ENCODE measurements around the gene TEDC2. TPM values are rescaled to one million over a fixed set of nuclear protein-coding genes. Genes with fewer than 3 reads are reported as not detected.

Gene TEDC2
- total and polyA plus RNA-seq, 2 of the 8 experiments (the other 6 are each of a cell fraction or from before 2014, with no cell fraction given): 54.6 to 55.6 TPM

- Histone ChIP-seq H4K8ac (ENCODE audit: extremely low read depth, insufficient read depth, low read length) (no peak overlapping the region), H2BK20ac (ENCODE audit: low read length) (no peak overlapping the region), H2AFZ (ENCODE audit: low read length) (no peak overlapping the region), H3K4me1 (replicated peaks in 1 of 4; ENCODE audit: control insufficient read depth in 3 of 4, insufficient read depth in 4 of 4, low read length in 3 of 4) (peaks cover 0 to 16% (median 9%) of the 10 kb centered on the region in 4 experiments; a peak in 6 of 7 replicates), H2AK5ac (ENCODE audit: low read depth, low read length) (no peak overlapping the region), H3K27me3 (replicated peaks in 1 of 4; ENCODE audit: control insufficient read depth in 3 of 4, extremely low read depth in 1 of 4, insufficient read depth in 3 of 4, low read length in 3 of 4) (no peaks in the 10 kb centered on the region; a peak in 1 of 7 replicates), H3K14ac (ENCODE audit: insufficient read length) (no peak overlapping the region), H3K27ac (ENCODE audit: low read depth, low read length) (no peak overlapping the region), H3K4me2 (ENCODE audit: insufficient read depth in 1 of 2, low read depth in 2 of 2, low read length in 2 of 2) (no peak overlapping the region), H3K79me1 (ENCODE audit: low read depth, low read length) (no peaks in the 10 kb centered on the region; the same call in 1 of the 2 replicates), H2BK12ac (ENCODE audit: low read depth, low read length) (no peak overlapping the region), H3K9ac (replicated peaks in 1 of 4; ENCODE audit: extremely low read depth in 1 of 4, low read depth in 3 of 4, low read length in 3 of 4) (no peak overlapping the region), H2BK5ac (ENCODE audit: low read depth, low read length) (no peak overlapping the region), H4K5ac (ENCODE audit: insufficient read length, low read depth, low read length) (no peak overlapping the region), H3K56ac (replicated peaks; ENCODE audit: insufficient read length, low read depth, low read length) (no peak overlapping the region), H3K23me2 (ENCODE audit: low read depth, low read length) (no peaks in the 10 kb centered on the region), H2BK15ac (ENCODE audit: low read length) (no peak overlapping the region), H3K79me2 (ENCODE audit: control insufficient read depth in 1 of 2, insufficient read depth in 2 of 2, low read length in 2 of 2) (no peaks in the 10 kb centered on the region), H3K18ac (ENCODE audit: extremely low read depth, low read length) (no peak overlapping the region), H2BK120ac (replicated peaks; ENCODE audit: low read depth, low read length) (no peak overlapping the region), H3K4ac (replicated peaks; ENCODE audit: insufficient read length, low read depth, low read length) (no peak overlapping the region), H3K23ac (ENCODE audit: insufficient read length) (no peak overlapping the region), H3K36me3 (ENCODE audit: control insufficient read depth in 2 of 4, insufficient read depth in 4 of 4, low read length in 3 of 4) (peaks cover 0 to 15% (median 4%) of the 10 kb centered on the region in 4 experiments; a peak in 4 of 8 replicates), H4K20me1 (replicated peaks in 1 of 2; ENCODE audit: control insufficient read depth in 1 of 2, insufficient read depth in 2 of 2, low read length in 2 of 2) (peaks cover 2 to 4% of the 10 kb centered on the region in 2 experiments), H3K9me3 (ENCODE audit: insufficient read depth in 2 of 2, low read depth in 1 of 2, low read length in 1 of 2) (no peaks in the 10 kb centered on the region), H4K91ac (replicated peaks; ENCODE audit: insufficient read length, low read length) (no peak overlapping the region), H3K4me3 (ENCODE audit: extremely low read depth in 1 of 4, insufficient read depth in 2 of 4, low read depth in 3 of 4, low read length in 4 of 4) (no peak overlapping the region)
- DNase-seq (ENCODE audit: low read depth in 1 of 2, low spot score in 2 of 2) (no peak), FAIRE-seq (no peak)
- ChIA-PET POLR2A (ENCODE audit: partially characterized antibody) (no interaction called here), CTCF (ENCODE audit: partially characterized antibody) (interaction anchor here (0.5 to 1.3 kb wide), 6 partner anchors 9 to 248 kb away, joined by 3 to 4 read pairs (median 4); partner anchors contain the start of gene ECI1)
- 90% methylated on average over 14 of the region's 15 CpGs; no CpG with 5 or more reads in 1 of the 2 experiments for whole genome bisulfite sequencing, 2 experiments (ENCODE audit: extremely low coverage in 1 of 2, insufficient coverage in 1 of 2, insufficient read length in 1 of 2, insufficient replicate concordance in 2 of 2, low coverage in 1 of 2, low lambda C conversion rate in 2 of 2, missing lambda C conversion rate in 1 of 2)
- TF ChIP-seq MAFK (IDR thresholded peaks at IDR 0.05; ENCODE audit: low read depth, low read length) (no peak), FOSL1 (IDR thresholded peaks at IDR 0.05; ENCODE audit: insufficient read depth, low read depth, low read length) (no peak), GTF2F1 (IDR thresholded peaks at IDR 0.05; ENCODE audit: borderline replicate concordance, low read depth, low read length) (no peak), CTCF (IDR thresholded peaks at IDR 0.05; ENCODE audit: control extremely low read depth in 1 of 3, insufficient read depth in 1 of 3, low read depth in 1 of 3, low read length in 3 of 3) (no peak), CBX8 (IDR thresholded peaks at IDR 0.05; ENCODE audit: borderline replicate concordance, low read depth, low read length) (no peak), RXRA (IDR thresholded peaks at IDR 0.05; ENCODE audit: insufficient read depth, low read depth, low read length) (no peak), POU5F1 (IDR thresholded peaks at IDR 0.05; ENCODE audit: low read depth, low read length) (no peak), CHD2 (IDR thresholded peaks at IDR 0.05; ENCODE audit: low read length) (no peak), EGR1 (IDR thresholded peaks at IDR 0.05; ENCODE audit: borderline replicate concordance, low read depth, low read length) (no peak), CREB1 (IDR thresholded peaks at IDR 0.05) (no peak)
These were observed 38.8 kb downstream of the TEDC2 start for GRCh38 chr16:2498531-2499253.
